GM23338 (cell line): ENCODE results near the gene PSAPL1.

Source experiments
- EZH2 ChIP-seq: fragments of 200-600 bp; sonication (generic); IDR thresholded peaks from one replicate; pipeline ENCODE4 v1.8.0; 2017; ENCODE audit warnings: antibody characterized with exemption, mild to moderate bottlenecking, low read depth; ENCODE audit not compliant: unreplicated experiment
- EZH2phosphoT487 ChIP-seq: fragments of 200-600 bp; sonication (generic); IDR thresholded peaks from one replicate; pipeline ENCODE4 v1.8.1; 2018; ENCODE audit warnings: antibody characterized with exemption; ENCODE audit not compliant: unreplicated experiment
- POLR2AphosphoS5 ChIP-seq: IDR thresholded peaks from 2 replicates; pipeline ENCODE4 v1.6.1; 2016; ENCODE audit warnings: antibody characterized with exemption, low read depth
- ZNF331 ChIP-seq: fragments of 250-450 bp; sonication (Bioruptor Pico); IDR thresholded peaks from 2 replicates; pipeline ENCODE4 v1.5.0; 2020; ENCODE audit warnings: low read depth, mild to moderate bottlenecking, moderate library complexity
- TF ChIP-seq, protein P1 (sequence below), 2 experiments: fragments of 200-600 bp in 1 of 2; sonication (generic) in 1 of 2; conservative IDR thresholded peaks; 2 replicates each; pipeline versions ENCODE4 v1.5.1 to v1.6.1; 2016 to 2017; ENCODE audit warnings: antibody characterized with exemption in 2 of 2, low read depth in 2 of 2, mild to moderate bottlenecking in 2 of 2, moderate library complexity in 1 of 2
- TF ChIP-seq, protein P2 (sequence below): IDR thresholded peaks from one replicate; pipeline ENCODE4 v1.6.1; 2018; ENCODE audit warnings: antibody characterized with exemption; ENCODE audit not compliant: unreplicated experiment

DNA sequence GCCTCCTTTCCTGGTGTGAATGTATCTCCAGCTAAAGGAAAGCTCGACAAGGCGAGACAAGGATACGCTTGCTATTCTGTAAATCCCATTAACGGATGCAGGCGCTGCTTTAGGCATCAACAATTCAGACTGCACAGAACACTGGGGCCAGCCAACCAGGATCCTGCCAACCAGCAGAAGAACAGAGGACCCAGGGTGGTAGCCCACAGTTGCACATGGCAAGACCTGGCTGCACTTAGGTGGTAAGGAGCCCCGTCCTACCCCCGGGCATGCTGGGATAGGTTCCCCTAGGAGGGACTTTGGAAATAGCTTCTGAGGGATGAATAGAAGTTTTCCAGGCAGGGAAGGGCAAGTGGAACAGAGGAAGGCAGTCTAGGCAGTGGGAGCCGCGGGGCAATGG is 20.7 kb downstream of the PSAPL1 start:
- TF ChIP-seq EZH2phosphoT487 (no peak), ZNF331 (no peak), POLR2AphosphoS5 (no peak), EZH2 (no peak)
- TF ChIP-seq, protein P1, sequence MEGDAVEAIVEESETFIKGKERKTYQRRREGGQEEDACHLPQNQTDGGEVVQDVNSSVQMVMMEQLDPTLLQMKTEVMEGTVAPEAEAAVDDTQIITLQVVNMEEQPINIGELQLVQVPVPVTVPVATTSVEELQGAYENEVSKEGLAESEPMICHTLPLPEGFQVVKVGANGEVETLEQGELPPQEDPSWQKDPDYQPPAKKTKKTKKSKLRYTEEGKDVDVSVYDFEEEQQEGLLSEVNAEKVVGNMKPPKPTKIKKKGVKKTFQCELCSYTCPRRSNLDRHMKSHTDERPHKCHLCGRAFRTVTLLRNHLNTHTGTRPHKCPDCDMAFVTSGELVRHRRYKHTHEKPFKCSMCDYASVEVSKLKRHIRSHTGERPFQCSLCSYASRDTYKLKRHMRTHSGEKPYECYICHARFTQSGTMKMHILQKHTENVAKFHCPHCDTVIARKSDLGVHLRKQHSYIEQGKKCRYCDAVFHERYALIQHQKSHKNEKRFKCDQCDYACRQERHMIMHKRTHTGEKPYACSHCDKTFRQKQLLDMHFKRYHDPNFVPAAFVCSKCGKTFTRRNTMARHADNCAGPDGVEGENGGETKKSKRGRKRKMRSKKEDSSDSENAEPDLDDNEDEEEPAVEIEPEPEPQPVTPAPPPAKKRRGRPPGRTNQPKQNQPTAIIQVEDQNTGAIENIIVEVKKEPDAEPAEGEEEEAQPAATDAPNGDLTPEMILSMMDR (conservative IDR thresholded peaks at IDR 0.05; ENCODE audit: low read depth in 2 of 2), result no peak
- TF ChIP-seq, protein P2, sequence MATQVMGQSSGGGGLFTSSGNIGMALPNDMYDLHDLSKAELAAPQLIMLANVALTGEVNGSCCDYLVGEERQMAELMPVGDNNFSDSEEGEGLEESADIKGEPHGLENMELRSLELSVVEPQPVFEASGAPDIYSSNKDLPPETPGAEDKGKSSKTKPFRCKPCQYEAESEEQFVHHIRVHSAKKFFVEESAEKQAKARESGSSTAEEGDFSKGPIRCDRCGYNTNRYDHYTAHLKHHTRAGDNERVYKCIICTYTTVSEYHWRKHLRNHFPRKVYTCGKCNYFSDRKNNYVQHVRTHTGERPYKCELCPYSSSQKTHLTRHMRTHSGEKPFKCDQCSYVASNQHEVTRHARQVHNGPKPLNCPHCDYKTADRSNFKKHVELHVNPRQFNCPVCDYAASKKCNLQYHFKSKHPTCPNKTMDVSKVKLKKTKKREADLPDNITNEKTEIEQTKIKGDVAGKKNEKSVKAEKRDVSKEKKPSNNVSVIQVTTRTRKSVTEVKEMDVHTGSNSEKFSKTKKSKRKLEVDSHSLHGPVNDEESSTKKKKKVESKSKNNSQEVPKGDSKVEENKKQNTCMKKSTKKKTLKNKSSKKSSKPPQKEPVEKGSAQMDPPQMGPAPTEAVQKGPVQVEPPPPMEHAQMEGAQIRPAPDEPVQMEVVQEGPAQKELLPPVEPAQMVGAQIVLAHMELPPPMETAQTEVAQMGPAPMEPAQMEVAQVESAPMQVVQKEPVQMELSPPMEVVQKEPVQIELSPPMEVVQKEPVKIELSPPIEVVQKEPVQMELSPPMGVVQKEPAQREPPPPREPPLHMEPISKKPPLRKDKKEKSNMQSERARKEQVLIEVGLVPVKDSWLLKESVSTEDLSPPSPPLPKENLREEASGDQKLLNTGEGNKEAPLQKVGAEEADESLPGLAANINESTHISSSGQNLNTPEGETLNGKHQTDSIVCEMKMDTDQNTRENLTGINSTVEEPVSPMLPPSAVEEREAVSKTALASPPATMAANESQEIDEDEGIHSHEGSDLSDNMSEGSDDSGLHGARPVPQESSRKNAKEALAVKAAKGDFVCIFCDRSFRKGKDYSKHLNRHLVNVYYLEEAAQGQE, result no peak
